GM21786 (cell line): Measurements from ENCODE around the gene SIN3B.
A peak's percentile ranks its signal among the peaks of the same experiment; 100 is the strongest.

Experiments
- ATAC-seq: cut with Tn5 transposase; IDR thresholded peaks from one replicate; pipeline ENCODE4 v1.9.1; 2021; ENCODE audit not compliant: unreplicated experiment

Gene SIN3B

GRCh38 chr19:16889366-16889882, 60.2 kb downstream of the SIN3B start:
- ATAC-seq: no peak

GRCh38 chr19:16889883-16890460, 60.8 kb downstream of the SIN3B start:
- no peak for ATAC-seq

- no peak for ATAC-seq
Observed at GRCh38 chr19:16890461-16891184, 61.4 kb downstream of the SIN3B start.

GRCh38 chr19:16891696-16892382, 62.6 kb downstream of the SIN3B start:
- no peak for ATAC-seq

GRCh38 chr19:16892436-16892835, 63.2 kb downstream of the SIN3B start:
- no peak for ATAC-seq

GRCh38 chr19:16892868-16893685, 63.9 kb downstream of the SIN3B start:
- no peak for ATAC-seq

GRCh38 chr19:16893686-16893989, 64.4 kb downstream of the SIN3B start:
- ATAC-seq: no peak

- ATAC-seq: no peak
Observed at GRCh38 chr19:16894080-16894479, 64.9 kb downstream of the SIN3B start.

- ATAC-seq: no peak
Observed at GRCh38 chr19:16895467-16896145, 66.4 kb downstream of the SIN3B start.

GRCh38 chr19:16896146-16897028, 67.2 kb downstream of the SIN3B start:
- ATAC-seq: peak; percentile 18

GRCh38 chr19:16897029-16897855, 68.0 kb downstream of the SIN3B start:
- ATAC-seq: peak; percentile 43

GRCh38 chr19:16897856-16898161, 68.6 kb downstream of the SIN3B start:
- no peak for ATAC-seq

- no peak for ATAC-seq
Observed at GRCh38 chr19:16898361-16899015, 69.3 kb downstream of the SIN3B start.

GRCh38 chr19:16899566-16900075, 70.4 kb downstream of the SIN3B start:
- no peak for ATAC-seq

- no peak for ATAC-seq
Observed at GRCh38 chr19:16901491-16902175, 72.4 kb downstream of the SIN3B start.

GRCh38 chr19:16902545-16902944, 73.3 kb downstream of the SIN3B start:
- ATAC-seq: no peak

- ATAC-seq: no peak
Observed at GRCh38 chr19:16903347-16903746, 74.1 kb downstream of the SIN3B start.

- no peak for ATAC-seq
Observed at GRCh38 chr19:16904599-16904998, 75.4 kb downstream of the SIN3B start.
